SK-N-SH treated with all-trans-retinoic acid at 6 μM for 48 hours (cell line): ENCODE measurements around the gene GREM1.

Experiments used
- ARNTL ChIP-seq: fragments of 450-650 bp; formaldehyde crosslinking; IDR thresholded peaks from 2 replicates; pipeline ENCODE4 v1.5.0; 2020; ENCODE audit warnings: low read depth, mild to moderate bottlenecking, moderate library complexity, borderline replicate concordance
- BACH2 ChIP-seq: fragments of 250-450 bp; sonication (Bioruptor Pico); IDR thresholded peaks from 2 replicates; pipeline ENCODE4 v1.9.0; 2021; ENCODE audit warnings: mild to moderate bottlenecking, borderline replicate concordance
- ESRRG ChIP-seq: fragments of 250-450 bp; sonication (Bioruptor Pico); IDR thresholded peaks from 2 replicates; pipeline ENCODE4 v1.6.1; 2021; ENCODE audit warnings: mild to moderate bottlenecking
- GLIS3 ChIP-seq: fragments of 250-450 bp; sonication (Bioruptor Pico); IDR thresholded peaks from 2 replicates; pipeline ENCODE4 v1.5.0; 2020; ENCODE audit warnings: mild to moderate bottlenecking, moderate library complexity
- OSR1 ChIP-seq: fragments of 250-450 bp; sonication (Bioruptor Pico); IDR thresholded peaks from 2 replicates; pipeline ENCODE4 v1.8.0; 2022; ENCODE audit warnings: moderate library complexity, mild to moderate bottlenecking, inconsistent platforms
- PPARA ChIP-seq: fragments of 250-450 bp; sonication (Bioruptor Pico); IDR thresholded peaks from 2 replicates; pipeline ENCODE4 v1.5.0; 2020; ENCODE audit warnings: mild to moderate bottlenecking, borderline replicate concordance
- ZC3H10 ChIP-seq: fragments of 250-450 bp; sonication (Bioruptor Pico); IDR thresholded peaks from 2 replicates; pipeline ENCODE4 v1.5.1; 2021; ENCODE audit warnings: mild to moderate bottlenecking, moderate library complexity
- ZFP30 ChIP-seq: fragments of 450-650 bp; formaldehyde crosslinking; IDR thresholded peaks from 2 replicates; pipeline ENCODE4 v1.5.0; 2022; ENCODE audit warnings: mild to moderate bottlenecking, moderate library complexity
- ZNF8 ChIP-seq: fragments of 450-650 bp; formaldehyde crosslinking; IDR thresholded peaks from 2 replicates; pipeline ENCODE4 v1.5.0; 2020; ENCODE audit warnings: mild to moderate bottlenecking, moderate library complexity
- TF ChIP-seq, protein P1 (sequence below): fragments of 250-450 bp; sonication (Bioruptor Pico); IDR thresholded peaks from 2 replicates; pipeline ENCODE4 v1.8.0; 2020; ENCODE audit warnings: mild to moderate bottlenecking, moderate library complexity, borderline replicate concordance
- TF ChIP-seq, protein P2 (sequence below): fragments of 250-450 bp; sonication (Bioruptor Pico); IDR thresholded peaks from 2 replicates; pipeline ENCODE4 v1.5.1; 2020; ENCODE audit warnings: low read depth, mild to moderate bottlenecking, moderate library complexity
- TF ChIP-seq, protein P3 (sequence below): fragments of 250-450 bp; sonication (Bioruptor Pico); IDR thresholded peaks from 2 replicates; pipeline ENCODE4 v1.5.1; 2021; ENCODE audit warnings: mild to moderate bottlenecking, moderate library complexity

DNA sequence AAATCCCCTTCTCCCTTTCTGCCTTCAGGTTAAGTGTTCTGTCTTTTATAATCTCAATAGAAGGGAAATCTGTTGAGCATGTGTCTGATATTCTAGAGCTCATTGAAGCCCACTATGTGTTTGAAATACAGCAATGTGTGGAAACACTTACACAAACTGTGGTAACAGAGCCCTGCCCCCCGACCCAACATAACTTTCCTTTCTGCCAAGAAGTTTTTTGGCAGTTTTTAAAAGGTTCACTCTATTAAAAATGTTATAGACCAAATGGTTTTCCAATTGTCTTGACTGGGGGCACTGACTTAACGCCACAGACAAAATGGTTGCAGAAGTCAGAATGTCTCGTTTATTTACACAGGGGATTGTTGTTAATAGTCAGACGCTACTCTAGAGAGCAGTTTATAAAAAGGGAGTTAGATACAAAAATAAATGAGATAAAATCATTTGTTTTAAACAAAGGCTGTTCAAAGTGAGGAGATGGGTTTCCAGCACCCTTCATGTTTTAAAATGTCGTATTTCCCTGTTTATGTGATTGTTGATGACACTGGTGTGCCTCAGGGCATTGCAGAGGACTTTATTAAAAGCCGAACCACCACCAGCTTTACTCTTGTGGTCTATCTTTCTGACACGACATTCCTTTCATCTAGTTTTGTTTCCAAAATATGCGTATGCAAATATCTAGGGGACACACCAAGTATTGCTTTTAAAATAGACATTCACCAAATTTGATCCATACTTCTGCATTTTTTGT lies 26.7 kb upstream of the GREM1 start:
- TF ChIP-seq ESRRG (CRISPR knock-in tag) (no peak), GLIS3 (CRISPR knock-in tag) (no peak), BACH2 (CRISPR knock-in tag) (no peak), ZC3H10 (no peak), PPARA (CRISPR knock-in tag) (no peak), OSR1 (CRISPR knock-in tag) (no peak), ARNTL (CRISPR knock-in tag) (no peak), ZNF8 (CRISPR knock-in tag) (no peak), ZFP30 (CRISPR knock-in tag) (no peak)
- TF ChIP-seq, protein P1, sequence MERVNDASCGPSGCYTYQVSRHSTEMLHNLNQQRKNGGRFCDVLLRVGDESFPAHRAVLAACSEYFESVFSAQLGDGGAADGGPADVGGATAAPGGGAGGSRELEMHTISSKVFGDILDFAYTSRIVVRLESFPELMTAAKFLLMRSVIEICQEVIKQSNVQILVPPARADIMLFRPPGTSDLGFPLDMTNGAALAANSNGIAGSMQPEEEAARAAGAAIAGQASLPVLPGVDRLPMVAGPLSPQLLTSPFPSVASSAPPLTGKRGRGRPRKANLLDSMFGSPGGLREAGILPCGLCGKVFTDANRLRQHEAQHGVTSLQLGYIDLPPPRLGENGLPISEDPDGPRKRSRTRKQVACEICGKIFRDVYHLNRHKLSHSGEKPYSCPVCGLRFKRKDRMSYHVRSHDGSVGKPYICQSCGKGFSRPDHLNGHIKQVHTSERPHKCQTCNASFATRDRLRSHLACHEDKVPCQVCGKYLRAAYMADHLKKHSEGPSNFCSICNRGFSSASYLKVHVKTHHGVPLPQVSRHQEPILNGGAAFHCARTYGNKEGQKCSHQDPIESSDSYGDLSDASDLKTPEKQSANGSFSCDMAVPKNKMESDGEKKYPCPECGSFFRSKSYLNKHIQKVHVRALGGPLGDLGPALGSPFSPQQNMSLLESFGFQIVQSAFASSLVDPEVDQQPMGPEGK (CRISPR knock-in tag) = no peak
- TF ChIP-seq, protein P2, sequence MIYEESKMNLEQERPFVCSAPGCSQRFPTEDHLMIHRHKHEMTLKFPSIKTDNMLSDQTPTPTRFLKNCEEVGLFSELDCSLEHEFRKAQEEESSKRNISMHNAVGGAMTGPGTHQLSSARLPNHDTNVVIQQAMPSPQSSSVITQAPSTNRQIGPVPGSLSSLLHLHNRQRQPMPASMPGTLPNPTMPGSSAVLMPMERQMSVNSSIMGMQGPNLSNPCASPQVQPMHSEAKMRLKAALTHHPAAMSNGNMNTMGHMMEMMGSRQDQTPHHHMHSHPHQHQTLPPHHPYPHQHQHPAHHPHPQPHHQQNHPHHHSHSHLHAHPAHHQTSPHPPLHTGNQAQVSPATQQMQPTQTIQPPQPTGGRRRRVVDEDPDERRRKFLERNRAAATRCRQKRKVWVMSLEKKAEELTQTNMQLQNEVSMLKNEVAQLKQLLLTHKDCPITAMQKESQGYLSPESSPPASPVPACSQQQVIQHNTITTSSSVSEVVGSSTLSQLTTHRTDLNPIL = no peak
- TF ChIP-seq, protein P3, sequence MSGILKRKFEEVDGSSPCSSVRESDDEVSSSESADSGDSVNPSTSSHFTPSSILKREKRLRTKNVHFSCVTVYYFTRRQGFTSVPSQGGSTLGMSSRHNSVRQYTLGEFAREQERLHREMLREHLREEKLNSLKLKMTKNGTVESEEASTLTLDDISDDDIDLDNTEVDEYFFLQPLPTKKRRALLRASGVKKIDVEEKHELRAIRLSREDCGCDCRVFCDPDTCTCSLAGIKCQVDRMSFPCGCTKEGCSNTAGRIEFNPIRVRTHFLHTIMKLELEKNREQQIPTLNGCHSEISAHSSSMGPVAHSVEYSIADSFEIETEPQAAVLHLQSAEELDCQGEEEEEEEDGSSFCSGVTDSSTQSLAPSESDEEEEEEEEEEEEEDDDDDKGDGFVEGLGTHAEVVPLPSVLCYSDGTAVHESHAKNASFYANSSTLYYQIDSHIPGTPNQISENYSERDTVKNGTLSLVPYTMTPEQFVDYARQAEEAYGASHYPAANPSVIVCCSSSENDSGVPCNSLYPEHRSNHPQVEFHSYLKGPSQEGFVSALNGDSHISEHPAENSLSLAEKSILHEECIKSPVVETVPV (CRISPR knock-in tag) = no peak
